HepG2 (cell line): Measurements from ENCODE around the gene PNMA6F. TPM values are rescaled to one million over a fixed set of nuclear protein-coding genes. Genes with fewer than 3 reads are reported as not detected.
A peak's percentile ranks its signal among the peaks of the same experiment; 100 is the strongest.

ENCODE experiments used
- ARID2 ChIP-seq: sonication (generic); formaldehyde crosslinking; IDR thresholded peaks from 2 replicates; pipeline ENCODE4 v1.8.1; 2022; ENCODE audit warnings: mild to moderate bottlenecking, missing genetic modification reagents, borderline replicate concordance
- CCDC6 ChIP-seq: sonication (generic); formaldehyde crosslinking; IDR thresholded peaks from 2 replicates; pipeline ENCODE4 v1.8.1; 2022; ENCODE audit warnings: mild to moderate bottlenecking, missing genetic modification reagents, moderate library complexity
- GABPA ChIP-seq, 2 experiments: IDR thresholded peaks; 2 replicates each; pipeline ENCODE4 v1.6.1; 2011 to 2016; ENCODE audit warnings: low read depth in 2 of 2, low read length in 1 of 2, missing biosample characterization in 1 of 2, missing genetic modification characterization in 1 of 2
- GLI4 ChIP-seq: sonication (generic); formaldehyde crosslinking; IDR thresholded peaks from 2 replicates; pipeline ENCODE4 v1.5.1; 2020; ENCODE audit warnings: missing genetic modification reagents, mild to moderate bottlenecking, moderate library complexity, borderline replicate concordance
- HOXA7 ChIP-seq: sonication (generic); formaldehyde crosslinking; IDR thresholded peaks from 2 replicates; pipeline ENCODE4 v1.8.1; 2022; ENCODE audit warnings: mild to moderate bottlenecking, missing genetic modification reagents, moderate library complexity
- PHF8 ChIP-seq: sonication (generic); formaldehyde crosslinking; IDR thresholded peaks from 2 replicates; pipeline ENCODE4 v1.5.0; 2020; ENCODE audit warnings: missing genetic modification reagents
- RXRA ChIP-seq: sonication (generic); formaldehyde crosslinking; IDR thresholded peaks from 2 replicates; pipeline ENCODE4 v1.5.1; 2020; ENCODE audit warnings: missing genetic modification reagents
- TCF7 ChIP-seq: sonication (generic); IDR thresholded peaks from 2 replicates; pipeline ENCODE4 v1.6.1; 2016; ENCODE audit warnings: antibody characterized with exemption, low read depth
- ZNF180 ChIP-seq: sonication (generic); formaldehyde crosslinking; IDR thresholded peaks from 2 replicates; pipeline ENCODE4 v1.4.0; 2020; ENCODE audit warnings: low read depth, missing genetic modification reagents, borderline replicate concordance
- ZNF3 ChIP-seq: IDR thresholded peaks from 2 replicates; pipeline ENCODE4 v1.7.0; 2017; ENCODE audit warnings: inconsistent platforms
- ZNF558 ChIP-seq: sonication (generic); formaldehyde crosslinking; IDR thresholded peaks from 2 replicates; pipeline ENCODE4 v1.9.0; 2022; ENCODE audit warnings: mild to moderate bottlenecking, missing genetic modification reagents, borderline replicate concordance
- ZNF678 ChIP-seq: sonication (generic); formaldehyde crosslinking; IDR thresholded peaks from 2 replicates; pipeline ENCODE4 v1.4.0; 2020; ENCODE audit warnings: mild to moderate bottlenecking, missing genetic modification reagents
- ZNF749 ChIP-seq: sonication (generic); formaldehyde crosslinking; IDR thresholded peaks from 2 replicates; pipeline ENCODE4 v1.8.0; 2022; ENCODE audit warnings: mild to moderate bottlenecking, missing genetic modification reagents, moderate library complexity, borderline replicate concordance
- polyA plus RNA-seq, 8 experiments: library from polyadenylated mRNA; depleted of rRNA in 3 of 8; stranded (reverse) in 7 of 8; unstranded in 1 of 8; fragments of >200 nt; fragmentation: Illumina TruSeq in 4 of 8; extraction: Trizol in 4 of 8; gene quantifications; 2 replicates each; pipeline versions ENCODE4 v1.2.1 to v1.2.3, GENCODE V29; 2011 to 2016; ENCODE audit warnings: low read depth in 4 of 8, missing spikeins in 1 of 8, mixed read lengths in 1 of 8; ENCODE audit not compliant: insufficient read depth in 1 of 8
- total RNA-seq, 5 experiments: library from RNA; depleted of rRNA; stranded (reverse); fragments of >200 nt; fragmentation: Illumina TruSeq; extraction: Trizol; gene quantifications; 2 replicates each; pipeline ENCODE4 v1.2.3, GENCODE V29; 2016; ENCODE audit warnings: low read depth in 1 of 5
- TF ChIP-seq, protein P1 (sequence below): sonication (generic); formaldehyde crosslinking; IDR thresholded peaks from 2 replicates; pipeline ENCODE4 v1.8.0; 2022; ENCODE audit warnings: missing genetic modification reagents, low read depth, mild to moderate bottlenecking, borderline replicate concordance
- TF ChIP-seq, protein P2 (sequence below): sonication (generic); formaldehyde crosslinking; IDR thresholded peaks from 2 replicates; pipeline ENCODE4 v1.4.0; 2020; ENCODE audit warnings: missing genetic modification reagents
- TF ChIP-seq, protein P3 (sequence below): sonication (generic); formaldehyde crosslinking; IDR thresholded peaks from 2 replicates; pipeline ENCODE4 v1.8.0; 2022; ENCODE audit warnings: missing genetic modification reagents, mild to moderate bottlenecking, borderline replicate concordance
- TF ChIP-seq, protein P4 (sequence below): sonication (generic); formaldehyde crosslinking; IDR thresholded peaks from 2 replicates; pipeline ENCODE4 v1.8.0; 2022; ENCODE audit warnings: mild to moderate bottlenecking, missing genetic modification reagents; ENCODE audit not compliant: insufficient replicate concordance
- TF ChIP-seq, protein P5 (sequence below): sonication (generic); formaldehyde crosslinking; IDR thresholded peaks from 2 replicates; pipeline ENCODE4 v1.8.0; 2022; ENCODE audit warnings: mild to moderate bottlenecking, missing genetic modification reagents
- TF ChIP-seq, protein P6 (sequence below): sonication (generic); formaldehyde crosslinking; IDR thresholded peaks from 2 replicates; pipeline ENCODE4 v1.4.0; 2020; ENCODE audit warnings: mild to moderate bottlenecking, missing genetic modification reagents

The PNMA6F gene
- total and polyA plus RNA-seq, 2 of the 13 experiments (the other 11 are each of a cell fraction or from before 2014, with no cell fraction given), result not detected

DNA sequence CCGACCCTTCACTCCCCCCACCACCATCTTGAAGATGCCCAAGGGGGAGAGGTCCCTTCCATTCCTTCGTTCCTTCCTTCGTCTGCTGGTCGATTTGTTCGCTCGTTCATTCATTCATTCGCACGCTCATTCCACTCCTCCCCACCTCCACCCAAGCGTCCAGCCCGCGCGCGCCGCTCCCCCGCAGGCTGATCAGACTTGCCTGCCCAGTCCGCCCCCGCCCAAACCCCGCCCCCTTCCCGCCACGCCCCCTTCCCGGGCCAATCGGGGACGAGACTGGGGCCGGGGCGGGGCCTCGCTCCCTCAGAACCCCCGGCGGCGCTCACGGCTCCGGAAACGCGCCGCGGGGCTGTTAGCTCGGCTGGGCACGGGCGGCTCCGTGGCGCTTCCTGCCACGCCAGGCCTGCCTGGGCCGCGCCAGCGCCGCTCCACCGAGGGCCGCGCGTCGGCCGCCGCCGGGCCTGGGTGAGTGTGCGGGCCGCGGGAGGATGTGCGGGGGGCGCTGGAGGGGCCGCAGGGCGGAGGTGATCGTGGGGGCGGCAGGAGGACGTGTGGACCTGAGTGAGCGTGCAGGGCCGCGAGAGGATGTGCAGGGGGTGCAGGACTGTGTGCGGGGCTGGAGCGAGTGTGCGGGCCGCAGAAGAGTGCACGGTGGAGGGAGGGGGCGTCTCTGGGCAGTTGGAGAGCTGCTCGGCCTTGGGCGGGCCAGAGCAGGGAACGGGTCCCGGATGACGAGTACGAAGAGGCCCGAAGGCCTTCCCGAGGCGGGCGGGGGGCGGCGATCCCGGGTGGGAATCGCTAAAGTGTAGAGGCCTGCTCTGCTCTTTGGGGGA is 12.5 kb upstream of the PNMA6F start, which contains the start of gene ZNF275 (continued):
- TF ChIP-seq, protein P1, sequence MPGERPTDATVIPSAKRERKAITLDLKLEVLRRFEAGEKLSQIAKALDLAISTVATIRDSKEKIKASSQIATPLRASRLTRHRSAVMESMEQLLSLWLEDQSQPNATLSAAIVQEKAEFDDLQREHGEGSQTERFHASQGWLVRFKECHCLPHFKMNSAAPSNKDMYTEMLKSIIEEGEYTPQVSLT (CRISPR knock-in tag), result no peak
- TF ChIP-seq, protein P2, sequence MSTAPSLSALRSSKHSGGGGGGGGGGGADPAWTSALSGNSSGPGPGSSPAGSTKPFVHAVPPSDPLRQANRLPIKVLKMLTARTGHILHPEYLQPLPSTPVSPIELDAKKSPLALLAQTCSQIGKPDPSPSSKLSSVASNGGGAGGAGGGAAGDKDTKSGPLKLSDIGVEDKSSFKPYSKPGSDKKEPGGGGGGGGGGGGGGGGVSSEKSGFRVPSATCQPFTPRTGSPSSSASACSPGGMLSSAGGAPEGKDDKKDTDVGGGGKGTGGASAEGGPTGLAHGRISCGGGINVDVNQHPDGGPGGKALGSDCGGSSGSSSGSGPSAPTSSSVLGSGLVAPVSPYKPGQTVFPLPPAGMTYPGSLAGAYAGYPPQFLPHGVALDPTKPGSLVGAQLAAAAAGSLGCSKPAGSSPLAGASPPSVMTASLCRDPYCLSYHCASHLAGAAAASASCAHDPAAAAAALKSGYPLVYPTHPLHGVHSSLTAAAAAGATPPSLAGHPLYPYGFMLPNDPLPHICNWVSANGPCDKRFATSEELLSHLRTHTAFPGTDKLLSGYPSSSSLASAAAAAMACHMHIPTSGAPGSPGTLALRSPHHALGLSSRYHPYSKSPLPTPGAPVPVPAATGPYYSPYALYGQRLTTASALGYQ (CRISPR knock-in tag), result no peak
- no peak for TF ChIP-seq CCDC6
- no peak for TF ChIP-seq HOXA7 (CRISPR knock-in tag)
- TF ChIP-seq PHF8 (CRISPR knock-in tag), result peak; percentile 37
- TF ChIP-seq ZNF558 (CRISPR knock-in tag), result no peak
- TF ChIP-seq ARID2 (CRISPR knock-in tag), result no peak
- TF ChIP-seq, protein P3, sequence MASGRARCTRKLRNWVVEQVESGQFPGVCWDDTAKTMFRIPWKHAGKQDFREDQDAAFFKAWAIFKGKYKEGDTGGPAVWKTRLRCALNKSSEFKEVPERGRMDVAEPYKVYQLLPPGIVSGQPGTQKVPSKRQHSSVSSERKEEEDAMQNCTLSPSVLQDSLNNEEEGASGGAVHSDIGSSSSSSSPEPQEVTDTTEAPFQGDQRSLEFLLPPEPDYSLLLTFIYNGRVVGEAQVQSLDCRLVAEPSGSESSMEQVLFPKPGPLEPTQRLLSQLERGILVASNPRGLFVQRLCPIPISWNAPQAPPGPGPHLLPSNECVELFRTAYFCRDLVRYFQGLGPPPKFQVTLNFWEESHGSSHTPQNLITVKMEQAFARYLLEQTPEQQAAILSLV (CRISPR knock-in tag), result no peak
- TF ChIP-seq ZNF749 (CRISPR knock-in tag), result no peak
- TF ChIP-seq, protein P4, sequence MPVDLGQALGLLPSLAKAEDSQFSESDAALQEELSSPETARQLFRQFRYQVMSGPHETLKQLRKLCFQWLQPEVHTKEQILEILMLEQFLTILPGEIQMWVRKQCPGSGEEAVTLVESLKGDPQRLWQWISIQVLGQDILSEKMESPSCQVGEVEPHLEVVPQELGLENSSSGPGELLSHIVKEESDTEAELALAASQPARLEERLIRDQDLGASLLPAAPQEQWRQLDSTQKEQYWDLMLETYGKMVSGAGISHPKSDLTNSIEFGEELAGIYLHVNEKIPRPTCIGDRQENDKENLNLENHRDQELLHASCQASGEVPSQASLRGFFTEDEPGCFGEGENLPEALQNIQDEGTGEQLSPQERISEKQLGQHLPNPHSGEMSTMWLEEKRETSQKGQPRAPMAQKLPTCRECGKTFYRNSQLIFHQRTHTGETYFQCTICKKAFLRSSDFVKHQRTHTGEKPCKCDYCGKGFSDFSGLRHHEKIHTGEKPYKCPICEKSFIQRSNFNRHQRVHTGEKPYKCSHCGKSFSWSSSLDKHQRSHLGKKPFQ, result no peak
- TF ChIP-seq ZNF180 (CRISPR knock-in tag), result no peak
- TF ChIP-seq, protein P5, sequence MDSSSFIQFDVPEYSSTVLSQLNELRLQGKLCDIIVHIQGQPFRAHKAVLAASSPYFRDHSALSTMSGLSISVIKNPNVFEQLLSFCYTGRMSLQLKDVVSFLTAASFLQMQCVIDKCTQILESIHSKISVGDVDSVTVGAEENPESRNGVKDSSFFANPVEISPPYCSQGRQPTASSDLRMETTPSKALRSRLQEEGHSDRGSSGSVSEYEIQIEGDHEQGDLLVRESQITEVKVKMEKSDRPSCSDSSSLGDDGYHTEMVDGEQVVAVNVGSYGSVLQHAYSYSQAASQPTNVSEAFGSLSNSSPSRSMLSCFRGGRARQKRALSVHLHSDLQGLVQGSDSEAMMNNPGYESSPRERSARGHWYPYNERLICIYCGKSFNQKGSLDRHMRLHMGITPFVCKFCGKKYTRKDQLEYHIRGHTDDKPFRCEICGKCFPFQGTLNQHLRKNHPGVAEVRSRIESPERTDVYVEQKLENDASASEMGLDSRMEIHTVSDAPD, result no peak
- TF ChIP-seq TCF7, result no peak
- no peak for TF ChIP-seq ZNF3 (CRISPR knock-in tag)
- TF ChIP-seq ZNF678 (CRISPR knock-in tag), result no peak
- TF ChIP-seq RXRA (CRISPR knock-in tag), result no peak
- peak; percentile 41 for TF ChIP-seq GABPA (IDR thresholded peaks at IDR 0.05; ENCODE audit: low read depth, low read length)
- TF ChIP-seq GABPA (CRISPR knock-in tag; IDR thresholded peaks at IDR 0.05; ENCODE audit: low read depth), result no peak
- TF ChIP-seq, protein P6, sequence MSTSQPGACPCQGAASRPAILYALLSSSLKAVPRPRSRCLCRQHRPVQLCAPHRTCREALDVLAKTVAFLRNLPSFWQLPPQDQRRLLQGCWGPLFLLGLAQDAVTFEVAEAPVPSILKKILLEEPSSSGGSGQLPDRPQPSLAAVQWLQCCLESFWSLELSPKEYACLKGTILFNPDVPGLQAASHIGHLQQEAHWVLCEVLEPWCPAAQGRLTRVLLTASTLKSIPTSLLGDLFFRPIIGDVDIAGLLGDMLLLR (CRISPR knock-in tag), result no peak
- TF ChIP-seq GLI4 (CRISPR knock-in tag), result no peak
